NB4 (cell line): ENCODE results near the gene FAM184A.

Experiments
- DNase-seq: peaks from one replicate; pipeline ENCODE4 v3.0.0; 2010; ENCODE audit warnings: low read depth
- H3K4me3 ChIP-seq: one replicate; pipeline ENCODE4 v1.5.1; 2011; ENCODE audit warnings: mild to moderate bottlenecking, low read depth, low read length, moderate library complexity
- CTCF ChIP-seq: IDR thresholded peaks from one replicate; pipeline ENCODE4 v1.5.1; 2012; ENCODE audit warnings: low read depth, low read length
- MYC ChIP-seq: IDR thresholded peaks from 2 replicates; pipeline ENCODE4 v1.6.1; 2011; ENCODE audit warnings: low read depth, low read length
- POLR2A ChIP-seq: IDR thresholded peaks from 2 replicates; pipeline ENCODE4 v1.6.1; 2011; ENCODE audit warnings: mild to moderate bottlenecking; ENCODE audit not compliant: insufficient read length; ENCODE audit errors: extremely low read depth
- TF ChIP-seq, protein P1 (sequence below): IDR thresholded peaks from 2 replicates; pipeline ENCODE4 v1.6.1; 2011; ENCODE audit warnings: low read depth, low read length

FAM184A gene

DNA sequence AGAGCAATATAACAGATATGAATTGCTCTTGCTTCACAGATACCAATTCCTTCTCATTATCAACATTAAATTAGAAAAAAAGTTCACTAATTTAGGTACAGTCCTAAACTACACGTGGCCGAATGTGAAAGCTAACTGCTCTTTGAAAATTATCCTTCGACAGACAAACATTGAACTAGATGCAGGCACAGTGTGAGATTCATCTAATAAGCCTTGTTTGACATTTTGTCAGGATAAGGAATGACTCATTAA is 1.1 kb downstream of the FAM184A start:
- no peak for TF ChIP-seq CTCF
- no peak overlapping the region for H3K4me3 ChIP-seq
- DNase-seq: no peak

DNA sequence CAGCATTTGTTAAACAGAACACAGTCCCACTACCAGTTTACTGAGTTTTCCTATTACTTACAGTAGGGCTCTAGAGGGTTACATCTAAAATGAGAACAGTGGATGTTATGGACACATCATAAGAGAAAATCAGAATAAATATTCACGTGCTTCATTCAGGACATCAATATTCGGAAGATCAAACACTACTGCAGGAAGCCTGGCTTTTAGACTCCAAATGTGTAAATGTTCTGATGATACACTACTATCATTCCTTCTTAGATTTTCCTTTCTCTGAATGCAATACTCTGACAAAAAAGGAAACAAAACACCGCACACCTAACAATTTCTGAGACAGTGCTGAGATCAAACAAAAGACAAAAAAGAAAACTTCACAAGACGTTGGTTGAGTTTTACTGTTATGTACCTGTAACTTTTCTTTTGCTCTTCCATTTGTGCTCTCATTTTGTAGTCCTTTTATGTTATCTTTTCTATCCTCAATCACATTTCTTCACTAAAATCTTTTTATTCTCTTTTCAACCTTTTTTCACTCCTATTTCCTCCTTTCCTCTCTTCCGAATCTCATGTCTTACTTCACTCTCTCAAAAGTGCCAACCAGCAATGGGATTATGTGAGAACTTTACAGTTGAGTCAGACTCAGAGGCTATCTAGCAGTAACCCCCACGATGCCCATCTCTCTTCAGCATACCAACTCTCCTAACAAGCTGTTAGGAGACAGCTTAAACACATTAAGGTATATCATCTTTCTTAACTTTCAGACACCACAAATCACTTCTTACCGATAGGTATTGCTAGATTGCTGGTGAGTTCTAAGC is 1.7 kb downstream of the FAM184A start:
- no peak overlapping the region for H3K4me3 ChIP-seq
- DNase-seq: no peak
- TF ChIP-seq, protein P1, sequence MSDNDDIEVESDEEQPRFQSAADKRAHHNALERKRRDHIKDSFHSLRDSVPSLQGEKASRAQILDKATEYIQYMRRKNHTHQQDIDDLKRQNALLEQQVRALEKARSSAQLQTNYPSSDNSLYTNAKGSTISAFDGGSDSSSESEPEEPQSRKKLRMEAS: no peak

GRCh38 chr6:119076173-119076572 is 2.3 kb downstream of the FAM184A start:
- no peak overlapping the region for H3K4me3 ChIP-seq
- DNase-seq: no peak
- TF ChIP-seq MYC (no peak), CTCF (no peak), POLR2A (no peak)
- TF ChIP-seq, protein P1: no peak

DNA sequence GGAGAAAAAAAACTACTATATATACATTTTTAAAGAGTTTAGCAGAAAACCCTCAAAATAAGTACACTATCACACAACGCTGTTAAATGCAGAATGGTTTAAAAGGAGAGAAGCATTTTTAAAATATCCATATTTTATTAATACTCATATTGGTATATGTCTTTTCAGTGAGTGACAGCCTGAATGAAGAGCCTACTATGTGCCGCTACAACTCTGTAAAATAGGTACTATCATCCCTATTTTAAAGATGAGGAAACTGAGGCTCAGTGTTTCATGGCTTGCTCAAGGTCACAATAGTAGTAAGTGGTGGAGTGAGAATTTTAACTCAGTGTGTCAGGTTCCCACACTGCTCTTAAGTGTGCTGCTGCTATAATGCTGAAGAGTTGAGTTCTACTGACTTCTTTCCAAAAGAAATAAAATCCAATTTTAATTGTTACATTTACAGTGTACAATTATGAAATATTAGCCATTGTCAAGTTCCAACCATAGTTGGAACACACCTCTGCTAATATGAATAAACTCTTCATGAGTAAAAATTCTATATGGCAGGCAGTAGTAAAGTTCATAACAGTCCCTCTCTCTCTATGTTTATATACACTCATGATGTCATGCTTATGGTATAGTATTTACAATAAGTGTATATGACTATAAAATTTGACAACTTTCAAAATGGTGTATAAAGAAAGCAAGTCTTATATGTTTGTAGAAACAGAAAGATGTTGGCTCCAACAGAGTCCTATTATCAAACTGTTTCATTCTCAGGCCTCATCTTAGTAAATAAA is 3.1 kb downstream of the FAM184A start:
- no peak for DNase-seq
- TF ChIP-seq POLR2A: no peak
- TF ChIP-seq, protein P1: no peak
- no peak for TF ChIP-seq MYC
- TF ChIP-seq CTCF: no peak
- no peak overlapping the region for H3K4me3 ChIP-seq

DNA sequence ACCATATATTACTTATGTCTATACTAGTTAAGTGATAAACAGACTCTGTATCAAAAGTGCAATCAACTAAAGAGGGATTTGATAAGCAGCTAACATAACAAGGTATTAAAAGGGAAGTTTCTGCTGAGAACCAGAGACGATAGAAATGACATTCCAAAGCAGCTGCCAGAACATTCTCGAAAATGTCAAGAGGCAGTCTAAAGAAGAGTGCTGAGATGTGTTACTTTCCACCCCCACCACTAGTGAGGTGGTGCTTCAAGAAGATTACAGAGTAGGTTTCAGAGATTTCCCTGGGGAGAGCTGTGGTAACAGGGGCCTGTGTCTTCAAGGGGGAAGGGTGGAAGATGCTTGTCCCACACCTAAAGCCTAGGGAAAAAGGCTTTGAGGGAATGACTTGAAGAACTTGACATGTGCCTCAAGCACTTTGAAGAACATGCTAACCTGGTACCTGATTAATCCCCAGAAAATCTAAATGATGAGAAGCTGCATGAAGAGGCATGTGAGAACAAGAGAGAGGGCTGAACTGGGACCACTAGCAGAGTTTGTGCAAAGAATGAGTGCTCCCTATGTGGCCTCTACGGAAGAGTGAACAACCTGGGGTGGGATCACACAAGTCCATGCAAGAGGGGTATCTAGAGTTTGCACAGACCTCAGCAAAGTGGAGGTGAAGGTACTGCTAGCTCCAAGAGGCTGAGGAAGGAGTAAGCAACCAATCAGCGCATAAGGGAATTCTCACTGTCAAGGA is 5.0 kb downstream of the FAM184A start:
- no peak for TF ChIP-seq POLR2A
- no peak for TF ChIP-seq MYC
- no peak for TF ChIP-seq CTCF
- TF ChIP-seq, protein P1: no peak
- H3K4me3 ChIP-seq: no peak overlapping the region
- peak; percentile 8 for DNase-seq

- TF ChIP-seq POLR2A (no peak), CTCF (no peak), MYC (no peak)
- TF ChIP-seq, protein P1: no peak
- H3K4me3 ChIP-seq: no peak overlapping the region
- no peak for DNase-seq
Observed at GRCh38 chr6:119071576-119071975, 6.9 kb downstream of the FAM184A start.
